Colonic mucosa (tissue), 4 donors: ENCODE results near the gene JMJD1C. TPM values are rescaled to one million over a fixed set of nuclear protein-coding genes. Genes with fewer than 3 reads are reported as not detected.
A peak's percentile ranks its signal among the peaks of the same experiment; 100 is the strongest.

Experiments
- DNase-seq: peaks from one replicate; pipeline ENCODE4 v3.0.0-alpha.2; 2020
- H3K27ac ChIP-seq: fragments of 200-600 bp; one replicate; pipeline ENCODE4 v1.8.0; 2021
- H3K27me3 ChIP-seq: fragments of 200-600 bp; one replicate; pipeline ENCODE4 v1.8.0; 2021
- H3K36me3 ChIP-seq: fragments of 200-600 bp; one replicate; pipeline ENCODE4 v1.8.0; 2021
- H3K4me1 ChIP-seq: fragments of 200-600 bp; one replicate; pipeline ENCODE4 v1.8.0; 2021; ENCODE audit warnings: mild to moderate bottlenecking
- H3K4me3 ChIP-seq: fragments of 200-600 bp; one replicate; pipeline ENCODE4 v1.8.0; 2021
- H3K9ac ChIP-seq, 2 donors: one replicate each; pipeline ENCODE4 v1.7.0; 2013; ENCODE audit warnings: control low read depth in 2 of 2, low read depth in 2 of 2, low read length in 2 of 2
- H3K9me3 ChIP-seq: fragments of 200-600 bp; one replicate; pipeline ENCODE4 v1.8.0; 2021
- CTCF ChIP-seq: fragments of 200-600 bp; IDR thresholded peaks from one replicate; pipeline ENCODE4 v1.8.0; 2022; ENCODE audit warnings: antibody characterized with exemption, mild to moderate bottlenecking
- intact Hi-C: fragments of 100-400 bp; cut with DNase I; formaldehyde crosslinking; loops from one replicate; pipeline ENCODE4 v1.14.1; 2022
- total RNA-seq, 2 donors: library from RNA; stranded (reverse); fragmentation: NEBNext Ultra II Directional in 1 of 2; extraction: Animal tissue kit (Norgen Biotek cat#: 25700) in 1 of 2; gene quantifications; one replicate each; pipeline ENCODE4 v1.2.1, GENCODE V29; 2021
- donor health status: healthy.
- donor health status: DM: no; HTN: no; CAD: no.
- donor health status: DM: no; HTN: no; CAD: no.

JMJD1C gene
- total RNA-seq, 2 donors from 2014 or later = 37.7 to 72.2 TPM

- H3K27me3 ChIP-seq = no peaks in the 10 kb centered on the region
- H3K36me3 ChIP-seq = no peaks in the 10 kb centered on the region
- H3K27ac ChIP-seq = no peak overlapping the region
- no peaks in the 10 kb centered on the region for H3K4me1 ChIP-seq
- intact Hi-C loops = no loop called here
- TF ChIP-seq CTCF = no peak
- H3K4me3 ChIP-seq = no peak overlapping the region
- H3K9me3 ChIP-seq = no peaks in the 10 kb centered on the region
- no peak overlapping the region for H3K9ac ChIP-seq
- DNase-seq = no peak
These were observed 265.3 kb downstream of the JMJD1C start for GRCh38 chr10:63200431-63200830.

- no peak for DNase-seq
- intact Hi-C loops = no loop called here
- no peak overlapping the region for H3K4me3 ChIP-seq
- H3K4me1 ChIP-seq = no peaks in the 10 kb centered on the region
- H3K27me3 ChIP-seq = no peaks in the 10 kb centered on the region
- no peaks in the 10 kb centered on the region for H3K9me3 ChIP-seq
- no peaks in the 10 kb centered on the region for H3K36me3 ChIP-seq
- H3K9ac ChIP-seq = no peak overlapping the region
- no peak for TF ChIP-seq CTCF
- no peak overlapping the region for H3K27ac ChIP-seq
These were observed 266.1 kb downstream of the JMJD1C start for GRCh38 chr10:63199716-63200115.

- H3K9ac ChIP-seq = no peak overlapping the region
- no peaks in the 10 kb centered on the region for H3K27me3 ChIP-seq
- no peak for DNase-seq
- H3K36me3 ChIP-seq = peaks cover 8% of the 10 kb centered on the region
- TF ChIP-seq CTCF = no peak
- H3K9me3 ChIP-seq = no peaks in the 10 kb centered on the region
- H3K4me1 ChIP-seq = no peaks in the 10 kb centered on the region
- intact Hi-C loops = no loop called here
- H3K27ac ChIP-seq = peak overlapping the region; percentile 1
- H3K4me3 ChIP-seq = no peak overlapping the region
These were observed 268.3 kb downstream of the JMJD1C start for GRCh38 chr10:63197344-63198092.

GRCh38 chr10:63192826-63193225 lies 273.0 kb downstream of the JMJD1C start:
- no peak for TF ChIP-seq CTCF
- H3K9ac ChIP-seq = no peak overlapping the region
- H3K27ac ChIP-seq = no peak overlapping the region
- no peaks in the 10 kb centered on the region for H3K9me3 ChIP-seq
- no peak for DNase-seq
- intact Hi-C loops = no loop called here
- H3K4me3 ChIP-seq = no peak overlapping the region
- no peaks in the 10 kb centered on the region for H3K4me1 ChIP-seq
- H3K27me3 ChIP-seq = no peaks in the 10 kb centered on the region
- H3K36me3 ChIP-seq = peaks cover 10% of the 10 kb centered on the region

GRCh38 chr10:63175534-63175933 lies 290.2 kb downstream of the JMJD1C start:
- Histone ChIP-seq H3K27me3 (no peaks in the 10 kb centered on the region), H3K4me1 (no peaks in the 10 kb centered on the region), H3K9me3 (no peaks in the 10 kb centered on the region), H3K27ac (no peak overlapping the region), H3K9ac (no peak overlapping the region), H3K36me3 (no peaks in the 10 kb centered on the region), H3K4me3 (no peak overlapping the region)
- DNase-seq = no peak
- intact Hi-C loops = no loop called here
- no peak for TF ChIP-seq CTCF
